Liver (tissue), 9 donors: ENCODE results near the gene PTGS2. TPM values are rescaled to one million over a fixed set of nuclear protein-coding genes. Genes with fewer than 3 reads are reported as not detected.

Source experiments
- DNase-seq: peaks from one replicate; pipeline ENCODE4 v3.0.0-alpha.2; 2017; ENCODE audit warnings: low spot score
- H3K27ac ChIP-seq, 2 donors: one replicate each; pipeline ENCODE4 v1.7.0; 2013; ENCODE audit warnings: inconsistent platforms in 2 of 2, low read length in 2 of 2, control low read depth in 1 of 2, low read depth in 1 of 2, mild to moderate bottlenecking in 1 of 2
- H3K27me3 ChIP-seq, 4 donors: one replicate each; pipeline versions ENCODE4 v1.6.1 to v1.7.0; 2013; ENCODE audit warnings: low read length in 3 of 4, inconsistent platforms in 1 of 4, mild to moderate bottlenecking in 1 of 4, moderate library complexity in 1 of 4; ENCODE audit not compliant: control insufficient read depth in 4 of 4, insufficient read depth in 4 of 4
- H3K36me3 ChIP-seq, 4 donors: one replicate each; pipeline versions ENCODE4 v1.6.1 to v1.7.0; 2013; ENCODE audit warnings: low read length in 3 of 4, mild to moderate bottlenecking in 3 of 4, low read depth in 1 of 4, moderate library complexity in 1 of 4; ENCODE audit not compliant: control insufficient read depth in 4 of 4, insufficient read depth in 3 of 4
- H3K4me1 ChIP-seq, 4 donors: one replicate each; pipeline versions ENCODE4 v1.6.1 to v1.7.0; 2013; ENCODE audit warnings: low read length in 3 of 4, mild to moderate bottlenecking in 3 of 4, moderate library complexity in 1 of 4; ENCODE audit not compliant: control insufficient read depth in 4 of 4, insufficient read depth in 4 of 4
- H3K4me3 ChIP-seq, 3 donors: one replicate each; pipeline versions ENCODE4 v1.6.1 to v1.7.0; 2013; ENCODE audit warnings: low read length in 3 of 3, control low read depth in 1 of 3, low read depth in 1 of 3, mild to moderate bottlenecking in 1 of 3
- H3K9ac ChIP-seq, 2 donors: one replicate each; pipeline ENCODE4 v1.7.0; 2013; ENCODE audit warnings: low read length in 2 of 2, mild to moderate bottlenecking in 2 of 2, moderate library complexity in 2 of 2, control low read depth in 1 of 2, low read depth in 1 of 2
- H3K9me3 ChIP-seq, 4 donors: one replicate each; pipeline versions ENCODE4 v1.6.1 to v1.7.0; 2013; ENCODE audit warnings: low read length in 3 of 4; ENCODE audit not compliant: control insufficient read depth in 4 of 4
- ATF3 ChIP-seq: IDR thresholded peaks from 2 replicates; pipeline ENCODE4 v1.6.1; 2016; ENCODE audit warnings: antibody characterized with exemption
- EGR1 ChIP-seq, 2 donors: IDR thresholded peaks; 2 replicates each; pipeline ENCODE4 v1.6.1; 2016 to 2018; ENCODE audit warnings: antibody characterized with exemption in 2 of 2, low read depth in 2 of 2
- FOXA1 ChIP-seq: IDR thresholded peaks from 2 replicates; pipeline ENCODE4 v1.6.1; 2016; ENCODE audit warnings: antibody characterized with exemption
- FOXA2 ChIP-seq: IDR thresholded peaks from 2 replicates; pipeline ENCODE4 v1.6.1; 2016; ENCODE audit warnings: antibody characterized with exemption
- GABPA ChIP-seq, 2 donors: IDR thresholded peaks in 1 of 2; conservative IDR thresholded peaks in 1 of 2; 2 replicates each; pipeline ENCODE4 v1.6.1; 2016; ENCODE audit warnings: antibody characterized with exemption in 2 of 2, mild to moderate bottlenecking in 1 of 2, moderate library complexity in 1 of 2
- HNF4A ChIP-seq, 2 donors: conservative IDR thresholded peaks; 2 replicates each; pipeline ENCODE4 v1.6.1; 2016; ENCODE audit warnings: antibody characterized with exemption in 2 of 2, mild to moderate bottlenecking in 2 of 2
- HNF4G ChIP-seq: IDR thresholded peaks from 2 replicates; pipeline ENCODE4 v1.6.1; 2016; ENCODE audit warnings: antibody characterized with exemption
- JUND ChIP-seq, 2 donors: IDR thresholded peaks; 2 replicates each; pipeline ENCODE4 v1.6.1; 2016; ENCODE audit warnings: antibody characterized with exemption in 2 of 2
- MAX ChIP-seq: IDR thresholded peaks from 2 replicates; pipeline ENCODE4 v1.6.1; 2016; ENCODE audit warnings: antibody characterized with exemption
- NR2F2 ChIP-seq: IDR thresholded peaks from 2 replicates; pipeline ENCODE4 v1.6.1; 2016; ENCODE audit warnings: antibody characterized with exemption
- RAD21 ChIP-seq, 2 donors: IDR thresholded peaks; 2 replicates each; pipeline ENCODE4 v1.6.1; 2016; ENCODE audit warnings: antibody characterized with exemption in 2 of 2, mild to moderate bottlenecking in 2 of 2
- REST ChIP-seq: IDR thresholded peaks from 2 replicates; pipeline ENCODE4 v1.6.1; 2016; ENCODE audit warnings: antibody characterized with exemption, mild to moderate bottlenecking
- RXRA ChIP-seq, 2 donors: IDR thresholded peaks; 2 replicates each; pipeline ENCODE4 v1.6.1; 2017 to 2018; ENCODE audit warnings: antibody characterized with exemption in 2 of 2, mild to moderate bottlenecking in 1 of 2
- SP1 ChIP-seq: IDR thresholded peaks from 2 replicates; pipeline ENCODE4 v1.6.1; 2018; ENCODE audit warnings: antibody characterized with exemption, mild to moderate bottlenecking
- TAF1 ChIP-seq: conservative IDR thresholded peaks from 2 replicates; pipeline ENCODE4 v1.6.1; 2016; ENCODE audit warnings: antibody characterized with exemption, mild to moderate bottlenecking
- YY1 ChIP-seq: IDR thresholded peaks from 2 replicates; pipeline ENCODE4 v1.6.1; 2016; ENCODE audit warnings: antibody characterized with exemption, mild to moderate bottlenecking
- ZBTB33 ChIP-seq: IDR thresholded peaks from 2 replicates; pipeline ENCODE4 v1.6.1; 2016; ENCODE audit warnings: antibody characterized with exemption
- WGBS: extraction: QIAGEN DNeasy Blood & Tissue Kit; methylation state at CpG from one replicate; pipeline ENCODE4 v1.1.7; 2013; 5-methylcytosine and 5-hydroxymethylcytosine counted together
- polyA plus RNA-seq, 2 donors: library from polyadenylated mRNA; stranded (reverse) in 1 of 2; unstranded in 1 of 2; fragments of 200-250 nt in 1 of 2; fragments of >200 nt in 1 of 2; fragmentation: Nextera tagmentation in 1 of 2; extraction: Ambion mirVana in 1 of 2; gene quantifications; one replicate each; pipeline versions ENCODE4 v1.2.1 to v1.2.3, GENCODE V29; 2013 to 2015
- total RNA-seq, 2 donors: library from RNA; depleted of rRNA; stranded (reverse); fragments of >200 nt; gene quantifications; one replicate each; pipeline ENCODE4 v1.2.3, GENCODE V29; 2014
- TF ChIP-seq, protein P1 (sequence below): fragments of 150-350 bp; IDR thresholded peaks from 2 replicates; pipeline ENCODE4 v1.5.1; 2017; ENCODE audit warnings: improper control_type of control experiment, low read depth, low read length; ENCODE audit not compliant: missing input control
- donor health status: healthy.
- donor health status: healthy.
- donor health status: healthy.
- donor health status: healthy.
- donor health status: healthy.

Gene PTGS2
- total and polyA plus RNA-seq, 4 donors = 0.11 to 0.33 (median 0.29) TPM

- WGBS = 45% methylated on average over 3 of the region's 3 CpGs
- Histone ChIP-seq H3K4me1 (no peaks in the 10 kb centered on the region), H3K9me3 (no peaks in the 10 kb centered on the region)
Measured at GRCh38 chr1:186689907-186690306, 9.7 kb upstream of the PTGS2 start.

GRCh38 chr1:186689376-186689775 lies 9.2 kb upstream of the PTGS2 start:
- DNase-seq = no peak
- Histone ChIP-seq H3K4me3 (no peak overlapping the region), H3K27me3 (no peaks in the 10 kb centered on the region), H3K4me1 (no peaks in the 10 kb centered on the region), H3K9ac (no peak overlapping the region), H3K9me3 (no peaks in the 10 kb centered on the region), H3K27ac (no peak overlapping the region), H3K36me3 (no peaks in the 10 kb centered on the region)
- TF ChIP-seq YY1 = no peak
- no peak for TF ChIP-seq JUND (IDR thresholded peaks at IDR 0.05)
- no peak for TF ChIP-seq EGR1 (IDR thresholded peaks at IDR 0.05; ENCODE audit: low read depth in 2 of 2)
- TF ChIP-seq GABPA (IDR thresholded peaks at IDR 0.05 in 1 of 2, conservative IDR thresholded peaks at IDR 0.05 in 1 of 2) = no peak
- TF ChIP-seq REST = no peak
- no peak for TF ChIP-seq ATF3
- TF ChIP-seq RXRA (IDR thresholded peaks at IDR 0.05) = no peak
- TF ChIP-seq TAF1 = no peak
- TF ChIP-seq FOXA1 = no peak
- TF ChIP-seq, protein P1, sequence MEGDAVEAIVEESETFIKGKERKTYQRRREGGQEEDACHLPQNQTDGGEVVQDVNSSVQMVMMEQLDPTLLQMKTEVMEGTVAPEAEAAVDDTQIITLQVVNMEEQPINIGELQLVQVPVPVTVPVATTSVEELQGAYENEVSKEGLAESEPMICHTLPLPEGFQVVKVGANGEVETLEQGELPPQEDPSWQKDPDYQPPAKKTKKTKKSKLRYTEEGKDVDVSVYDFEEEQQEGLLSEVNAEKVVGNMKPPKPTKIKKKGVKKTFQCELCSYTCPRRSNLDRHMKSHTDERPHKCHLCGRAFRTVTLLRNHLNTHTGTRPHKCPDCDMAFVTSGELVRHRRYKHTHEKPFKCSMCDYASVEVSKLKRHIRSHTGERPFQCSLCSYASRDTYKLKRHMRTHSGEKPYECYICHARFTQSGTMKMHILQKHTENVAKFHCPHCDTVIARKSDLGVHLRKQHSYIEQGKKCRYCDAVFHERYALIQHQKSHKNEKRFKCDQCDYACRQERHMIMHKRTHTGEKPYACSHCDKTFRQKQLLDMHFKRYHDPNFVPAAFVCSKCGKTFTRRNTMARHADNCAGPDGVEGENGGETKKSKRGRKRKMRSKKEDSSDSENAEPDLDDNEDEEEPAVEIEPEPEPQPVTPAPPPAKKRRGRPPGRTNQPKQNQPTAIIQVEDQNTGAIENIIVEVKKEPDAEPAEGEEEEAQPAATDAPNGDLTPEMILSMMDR = no peak
- TF ChIP-seq ZBTB33 = no peak
- no peak for TF ChIP-seq FOXA2
- TF ChIP-seq RAD21 (IDR thresholded peaks at IDR 0.05) = no peak
- no peak for TF ChIP-seq MAX
- no peak for TF ChIP-seq SP1
- TF ChIP-seq NR2F2 = no peak
- no peak for TF ChIP-seq HNF4G
- 45% methylated on average over 1 of the region's 1 CpG for WGBS

More at GRCh38 chr1:186689907-186690306, 9.7 kb upstream of the PTGS2 start:
- DNase-seq = no peak
- TF ChIP-seq EGR1 (IDR thresholded peaks at IDR 0.05; ENCODE audit: low read depth in 2 of 2) (no peak), FOXA2 (no peak), HNF4A (conservative IDR thresholded peaks at IDR 0.05) (no peak), FOXA1 (no peak), RXRA (IDR thresholded peaks at IDR 0.05) (no peak)
- Histone ChIP-seq H3K27me3 (no peaks in the 10 kb centered on the region), H3K27ac (no peak overlapping the region), H3K9ac (no peak overlapping the region), H3K36me3 (no peaks in the 10 kb centered on the region), H3K4me3 (no peak overlapping the region)
